HAP-1 (cell line): ENCODE measurements around the gene METTL23.
"Not testable (repeated sequence)": the region's sequence is repeated elsewhere in the genome, so short reads cannot be mapped to it uniquely, and the experiment has no call there.

Source experiments
- DNase-seq, 2 experiments: peaks; one replicate each; pipeline ENCODE4 v3.0.0-alpha.2; 2016 to 2020; ENCODE audit warnings: low spot score in 2 of 2
- H3K27me3 ChIP-seq: fragments of 250-450 bp; sonication (Bioruptor Pico); 2 replicates; pipeline ENCODE4 v1.5.1; 2020; ENCODE audit warnings: low read depth, mild to moderate bottlenecking, moderate library complexity
- H3K36me3 ChIP-seq: fragments of 250-450 bp; sonication (Bioruptor Pico); replicated peaks from 2 replicates; pipeline ENCODE4 v1.5.1; 2020; ENCODE audit warnings: mild to moderate bottlenecking
- H3K4me1 ChIP-seq: fragments of 250-450 bp; sonication (Bioruptor Pico); 2 replicates; pipeline ENCODE4 v1.5.1; 2020; ENCODE audit warnings: mild to moderate bottlenecking
- H3K4me3 ChIP-seq: fragments of 250-450 bp; sonication (Bioruptor Pico); 2 replicates; pipeline ENCODE4 v1.5.1; 2020; ENCODE audit warnings: mild to moderate bottlenecking, moderate library complexity
- H3K9me3 ChIP-seq: fragments of 250-450 bp; sonication (Bioruptor Pico); 2 replicates; pipeline ENCODE4 v1.5.1; 2020; ENCODE audit warnings: mild to moderate bottlenecking, moderate library complexity
- in situ Hi-C: fragments of 300-500 bp; cut with MboI; formaldehyde crosslinking; loops from 3 replicates; pipeline ENCODE4 v1.14.3; 2020; ENCODE audit warnings: low sequenced_read_pairs, inconsistent platforms, mixed read lengths

Gene METTL23

DNA sequence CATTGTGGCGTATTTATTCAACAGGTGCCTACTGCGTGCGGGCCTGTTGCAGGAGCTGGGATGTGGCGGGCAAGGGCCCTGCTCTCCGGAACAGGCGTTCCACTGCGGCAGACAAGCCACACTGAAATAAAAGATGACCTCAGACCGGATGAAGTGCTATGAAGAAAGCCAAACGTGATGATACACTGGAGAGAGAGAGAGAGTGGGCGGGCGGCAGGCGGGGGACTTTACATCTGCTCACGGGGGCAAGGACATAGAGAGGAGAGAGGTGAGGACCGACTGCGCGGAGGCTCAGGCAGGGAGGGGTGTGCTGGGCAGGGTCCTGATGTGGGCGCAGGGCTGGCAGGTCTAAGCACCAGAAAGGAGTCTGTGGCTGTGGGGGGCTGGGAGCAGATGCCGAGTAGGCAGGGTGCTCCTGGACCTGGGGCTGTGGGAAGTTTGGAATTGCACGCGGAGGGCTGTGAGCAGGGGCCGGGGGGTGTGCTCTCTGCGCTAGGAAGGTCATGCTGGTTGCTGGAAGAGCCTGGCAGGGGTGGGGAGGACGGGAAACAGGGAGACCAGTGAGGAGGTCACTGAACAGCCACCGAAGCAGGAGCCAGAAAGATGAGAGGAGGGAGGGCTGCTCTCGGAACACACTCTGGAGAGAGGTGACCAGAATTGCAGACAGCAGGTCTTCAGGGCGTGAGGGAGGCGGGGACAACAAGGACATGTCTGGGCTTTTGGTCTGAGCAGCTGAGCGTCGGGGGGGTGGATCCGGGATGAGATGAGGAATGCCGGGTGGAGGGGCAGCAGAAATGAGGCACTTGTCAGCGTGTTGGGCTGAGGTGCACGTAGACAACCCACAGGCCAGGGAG, 25.8 kb upstream of the METTL23 start:
- no peak for DNase-seq
- H3K4me1 ChIP-seq = peaks cover 11% of the 10 kb centered on the region
- H3K4me3 ChIP-seq = no peak overlapping the region
- no peaks in the 10 kb centered on the region for H3K27me3 ChIP-seq
- H3K9me3 ChIP-seq = no peaks in the 10 kb centered on the region
- no peaks in the 10 kb centered on the region for H3K36me3 ChIP-seq
- in situ Hi-C loops = no loop called here

- DNase-seq = no peak
- no peaks in the 10 kb centered on the region for H3K36me3 ChIP-seq
- no peaks in the 10 kb centered on the region for H3K9me3 ChIP-seq
- H3K4me3 ChIP-seq = no peak overlapping the region
- H3K4me1 ChIP-seq = peaks cover 11% of the 10 kb centered on the region
- H3K27me3 ChIP-seq = no peaks in the 10 kb centered on the region
- in situ Hi-C loops = no loop called here
Measured at GRCh38 chr17:76701471-76701967, 25.1 kb upstream of the METTL23 start.

- in situ Hi-C loops = no loop called here
- Histone ChIP-seq H3K36me3 (no peaks in the 10 kb centered on the region), H3K4me1 (peaks cover 11% of the 10 kb centered on the region), H3K4me3 (no peak overlapping the region), H3K9me3 (no peaks in the 10 kb centered on the region), H3K27me3 (no peaks in the 10 kb centered on the region)
- DNase-seq = no peak
Measured at GRCh38 chr17:76702076-76702475, 24.6 kb upstream of the METTL23 start.

DNA sequence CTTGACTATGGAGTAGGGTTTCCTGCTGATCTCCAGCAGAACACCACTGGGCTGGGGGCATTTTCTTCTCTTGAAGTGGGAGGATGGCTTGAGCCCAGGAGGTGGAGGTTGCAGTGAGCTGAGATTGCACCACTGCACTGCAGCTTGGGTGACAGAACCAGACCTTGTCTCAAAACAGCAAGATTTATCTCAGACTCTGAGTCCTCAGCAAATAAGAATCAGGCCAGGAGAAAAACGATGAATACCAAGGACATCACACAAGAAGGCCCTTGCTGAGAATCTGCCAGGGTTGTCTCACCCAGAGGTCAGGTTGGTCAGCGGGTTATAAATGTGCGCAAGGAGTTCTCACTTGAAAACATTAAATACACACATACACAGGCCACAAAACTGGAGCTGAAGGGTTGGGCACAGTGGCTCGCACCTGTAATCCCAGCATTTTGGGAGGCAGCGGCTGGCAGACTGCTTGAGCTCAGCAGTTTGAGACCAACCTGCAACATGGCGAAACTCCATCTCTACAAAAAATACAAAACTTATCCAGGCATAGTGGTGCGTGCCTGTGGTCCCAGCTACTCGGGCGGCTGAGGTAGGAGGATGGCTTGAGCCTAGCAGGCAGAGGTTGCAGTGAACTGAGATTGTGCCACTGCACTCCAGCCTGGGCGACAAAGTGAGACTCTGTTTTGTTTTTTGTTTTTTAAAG, 23.6 kb upstream of the METTL23 start:
- in situ Hi-C loops = no loop called here

DNA sequence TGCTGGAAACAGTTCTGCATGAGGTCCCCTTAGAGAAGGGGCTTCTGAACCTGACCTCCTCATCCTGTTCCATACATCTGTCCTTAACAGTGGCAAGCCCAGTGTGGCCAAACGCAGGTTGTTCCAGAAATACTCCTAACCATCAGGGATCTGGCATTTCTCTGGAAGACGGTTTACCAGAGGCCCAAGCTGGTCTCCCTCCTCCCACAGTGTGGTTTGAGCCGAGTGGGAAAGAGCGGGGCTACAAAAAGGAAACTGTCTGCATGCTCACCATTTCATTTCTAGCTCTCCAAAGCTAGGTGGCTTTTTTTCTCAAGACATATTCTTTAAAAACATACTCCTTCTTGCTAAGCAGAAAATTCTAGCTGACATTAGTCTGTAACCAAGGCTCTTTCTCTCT, 21.8 kb upstream of the METTL23 start:
- DNase-seq = no peak
- in situ Hi-C loops = no loop called here
- Histone ChIP-seq H3K9me3 (no peaks in the 10 kb centered on the region), H3K4me1 (peaks cover 19% of the 10 kb centered on the region), H3K4me3 (no peak overlapping the region), H3K27me3 (no peaks in the 10 kb centered on the region), H3K36me3 (no peaks in the 10 kb centered on the region; the same call in 1 of the 2 replicates)

More for the DNA sequence above, 23.6 kb upstream of the METTL23 start:
- H3K9me3 ChIP-seq = no peaks in the 10 kb centered on the region
- H3K36me3 ChIP-seq = no peaks in the 10 kb centered on the region
- peaks cover 2% of the 10 kb centered on the region; the same call in 1 of the 2 replicates for H3K4me1 ChIP-seq
- no peak for DNase-seq
- no peak overlapping the region for H3K4me3 ChIP-seq
- H3K27me3 ChIP-seq = no peaks in the 10 kb centered on the region

GRCh38 chr17:76706817-76707216, 19.8 kb upstream of the METTL23 start:
- Histone ChIP-seq H3K27me3 (no peaks in the 10 kb centered on the region), H3K36me3 (no peaks in the 10 kb centered on the region; the same call in 1 of the 2 replicates), H3K4me3 (no peak overlapping the region), H3K9me3 (no peaks in the 10 kb centered on the region), H3K4me1 (peaks cover 28% of the 10 kb centered on the region)
- in situ Hi-C loops = no loop called here
- no peak for DNase-seq

- no peak overlapping the region for H3K4me3 ChIP-seq
- no peaks in the 10 kb centered on the region for H3K9me3 ChIP-seq
- peak in 1 of 2 experiments; percentile 49 for DNase-seq
- H3K4me1 ChIP-seq = peaks cover 27% of the 10 kb centered on the region
- no peaks in the 10 kb centered on the region for H3K27me3 ChIP-seq
- H3K36me3 ChIP-seq = peaks cover 4% of the 10 kb centered on the region
- in situ Hi-C loops = no loop called here
Measured at GRCh38 chr17:76707985-76708807, 18.4 kb upstream of the METTL23 start.

- Histone ChIP-seq H3K27me3 (no peaks in the 10 kb centered on the region), H3K4me3 (peak overlapping the region; percentile 50), H3K4me1 (peaks cover 27% of the 10 kb centered on the region), H3K9me3 (no peaks in the 10 kb centered on the region), H3K36me3 (peaks cover 10% of the 10 kb centered on the region)
- in situ Hi-C loops = no loop called here
- peak; percentile 70 to 86 for DNase-seq
Measured at GRCh38 chr17:76709077-76709950, 17.3 kb upstream of the METTL23 start.

GRCh38 chr17:76709951-76710862, 16.4 kb upstream of the METTL23 start:
- in situ Hi-C loops, H3K9me3 ChIP-seq, H3K27me3 ChIP-seq: not testable (repeated sequence)
- DNase-seq = peak in 1 of 2 experiments; percentile 42
- peaks cover 18% of the 10 kb centered on the region for H3K36me3 ChIP-seq
- peak overlapping the region; percentile 50 for H3K4me3 ChIP-seq
- H3K4me1 ChIP-seq = peaks cover 27% of the 10 kb centered on the region

DNA sequence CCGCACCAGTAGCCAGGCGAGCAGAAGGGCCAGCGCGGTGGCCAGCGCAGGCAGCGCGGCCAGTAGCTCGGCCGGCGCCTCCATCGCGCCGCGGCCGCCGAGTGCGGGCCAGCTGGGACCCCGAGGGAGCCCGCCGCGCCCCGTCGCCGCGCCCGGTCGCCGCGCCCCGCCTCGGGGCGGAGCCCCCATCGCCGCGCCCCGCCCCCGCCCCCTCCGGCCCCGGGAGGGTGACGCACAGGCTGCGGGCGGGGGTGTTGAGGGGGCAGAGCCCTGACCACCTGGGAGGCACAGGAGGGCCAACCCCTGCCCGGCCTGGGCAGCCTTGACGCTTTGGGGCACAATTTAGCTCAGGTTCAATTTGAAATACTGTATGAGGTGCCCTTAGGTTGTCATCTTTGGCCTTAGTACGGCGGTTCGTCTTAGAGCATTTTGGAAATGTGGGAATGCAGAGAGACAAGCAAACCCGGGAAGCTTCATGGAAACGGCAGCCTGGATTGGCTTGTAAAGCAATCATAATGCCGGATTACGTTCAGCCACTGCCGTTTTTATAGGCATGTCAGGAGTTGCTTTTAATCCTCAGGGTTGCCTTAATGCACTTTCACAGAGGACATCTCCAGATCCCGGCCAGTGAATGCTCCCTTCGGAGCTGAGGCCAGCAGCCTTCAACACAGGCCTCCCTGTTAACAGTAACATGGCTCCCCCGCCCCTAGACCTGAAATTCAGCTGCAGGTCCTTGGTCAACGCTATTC, 15.6 kb upstream of the METTL23 start, which contains the start of gene MXRA7:
Gene MXRA7, minus strand, starts transcription at position 103 of the 749 bp plus-strand sequence. Its CDS starts 19 bp downstream, at position 84.
- H3K36me3 ChIP-seq = peaks cover 26% of the 10 kb centered on the region
- peak; percentile 83 to 85 for DNase-seq

GRCh38 chr17:76712321-76712720, 14.3 kb upstream of the METTL23 start:
- Histone ChIP-seq H3K4me1 (peaks cover 27% of the 10 kb centered on the region), H3K36me3 (peaks cover 36% of the 10 kb centered on the region)
- DNase-seq, H3K4me3 ChIP-seq, H3K9me3 ChIP-seq, in situ Hi-C loops, H3K27me3 ChIP-seq: not testable (repeated sequence)

More for the DNA sequence above, 15.6 kb upstream of the METTL23 start, which contains the start of gene MXRA7:
- Histone ChIP-seq H3K27me3 (no peaks in the 10 kb centered on the region), H3K9me3 (no peaks in the 10 kb centered on the region), H3K4me1 (peaks cover 27% of the 10 kb centered on the region), H3K4me3 (peak within 1 kb of the TSS; percentile 50)
- in situ Hi-C loops = no loop called here
